Gastrocnemius medialis (tissue), 4 donors: Measurements from ENCODE around the gene NDUFB10.

ENCODE experiments used
- POLR2A ChIP-seq, 2 donors: fragments of 450-650 bp; IDR thresholded peaks; one replicate each; pipeline ENCODE4 v1.6.1; 2017; ENCODE audit warnings: antibody characterized with exemption in 2 of 2, mild to moderate bottlenecking in 2 of 2, moderate library complexity in 2 of 2
- TF ChIP-seq, protein P1 (sequence below), 5 experiments: fragments of 450-650 bp in 3 of 5; fragments of 200-600 bp in 2 of 5; sonication (generic) in 2 of 5; IDR thresholded peaks in 4 of 5; conservative IDR thresholded peaks in 1 of 5; 1 replicate in 4 of 5; 2 replicates in 1 of 5; pipeline ENCODE4 v1.5.1; 2016 to 2019; ENCODE audit warnings: antibody characterized with exemption in 5 of 5, mild to moderate bottlenecking in 3 of 5, moderate library complexity in 3 of 5

- TF ChIP-seq, protein P1, sequence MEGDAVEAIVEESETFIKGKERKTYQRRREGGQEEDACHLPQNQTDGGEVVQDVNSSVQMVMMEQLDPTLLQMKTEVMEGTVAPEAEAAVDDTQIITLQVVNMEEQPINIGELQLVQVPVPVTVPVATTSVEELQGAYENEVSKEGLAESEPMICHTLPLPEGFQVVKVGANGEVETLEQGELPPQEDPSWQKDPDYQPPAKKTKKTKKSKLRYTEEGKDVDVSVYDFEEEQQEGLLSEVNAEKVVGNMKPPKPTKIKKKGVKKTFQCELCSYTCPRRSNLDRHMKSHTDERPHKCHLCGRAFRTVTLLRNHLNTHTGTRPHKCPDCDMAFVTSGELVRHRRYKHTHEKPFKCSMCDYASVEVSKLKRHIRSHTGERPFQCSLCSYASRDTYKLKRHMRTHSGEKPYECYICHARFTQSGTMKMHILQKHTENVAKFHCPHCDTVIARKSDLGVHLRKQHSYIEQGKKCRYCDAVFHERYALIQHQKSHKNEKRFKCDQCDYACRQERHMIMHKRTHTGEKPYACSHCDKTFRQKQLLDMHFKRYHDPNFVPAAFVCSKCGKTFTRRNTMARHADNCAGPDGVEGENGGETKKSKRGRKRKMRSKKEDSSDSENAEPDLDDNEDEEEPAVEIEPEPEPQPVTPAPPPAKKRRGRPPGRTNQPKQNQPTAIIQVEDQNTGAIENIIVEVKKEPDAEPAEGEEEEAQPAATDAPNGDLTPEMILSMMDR (IDR thresholded peaks at IDR 0.05 in 4 of 5, conservative IDR thresholded peaks at IDR 0.05 in 1 of 5), result no peak
- TF ChIP-seq POLR2A (IDR thresholded peaks at IDR 0.05), result no peak
These were observed 44.0 kb downstream of the NDUFB10 start for GRCh38 chr16:2003231-2003826.
